SK-N-SH treated with all-trans-retinoic acid at 6 μM for 48 hours (cell line): ENCODE results near the gene ST3GAL3.

Source experiments
- ATAC-seq: fragments of 200-7000 bp; cut with Tn5 transposase; 3 replicates; pipeline ENCODE4 v1.9.1; 2020; ENCODE audit warnings: mild to moderate bottlenecking, moderate library complexity
- ARNTL ChIP-seq: fragments of 450-650 bp; formaldehyde crosslinking; IDR thresholded peaks from 2 replicates; pipeline ENCODE4 v1.5.0; 2020; ENCODE audit warnings: low read depth, mild to moderate bottlenecking, moderate library complexity, borderline replicate concordance
- BACH2 ChIP-seq: fragments of 250-450 bp; sonication (Bioruptor Pico); IDR thresholded peaks from 2 replicates; pipeline ENCODE4 v1.9.0; 2021; ENCODE audit warnings: mild to moderate bottlenecking, borderline replicate concordance
- CREB5 ChIP-seq: fragments of 250-450 bp; sonication (Bioruptor Pico); IDR thresholded peaks from 2 replicates; pipeline ENCODE4 v1.5.1; 2020; ENCODE audit warnings: low read depth, mild to moderate bottlenecking, moderate library complexity
- CSRNP3 ChIP-seq: fragments of 250-450 bp; sonication (Bioruptor Pico); IDR thresholded peaks from 2 replicates; pipeline ENCODE4 v1.5.1; 2021; ENCODE audit warnings: mild to moderate bottlenecking, moderate library complexity
- ESRRG ChIP-seq: fragments of 250-450 bp; sonication (Bioruptor Pico); IDR thresholded peaks from 2 replicates; pipeline ENCODE4 v1.6.1; 2021; ENCODE audit warnings: mild to moderate bottlenecking
- GLIS3 ChIP-seq: fragments of 250-450 bp; sonication (Bioruptor Pico); IDR thresholded peaks from 2 replicates; pipeline ENCODE4 v1.5.0; 2020; ENCODE audit warnings: mild to moderate bottlenecking, moderate library complexity
- OSR1 ChIP-seq: fragments of 250-450 bp; sonication (Bioruptor Pico); IDR thresholded peaks from 2 replicates; pipeline ENCODE4 v1.8.0; 2022; ENCODE audit warnings: moderate library complexity, mild to moderate bottlenecking, inconsistent platforms
- PPARA ChIP-seq: fragments of 250-450 bp; sonication (Bioruptor Pico); IDR thresholded peaks from 2 replicates; pipeline ENCODE4 v1.5.0; 2020; ENCODE audit warnings: mild to moderate bottlenecking, borderline replicate concordance
- SNAI2 ChIP-seq: fragments of 250-450 bp; sonication (Bioruptor Pico); IDR thresholded peaks from 2 replicates; pipeline ENCODE4 v1.5.0; 2020; ENCODE audit warnings: mild to moderate bottlenecking, moderate library complexity
- TCF4 ChIP-seq: fragments of 250-450 bp; sonication (Bioruptor Pico); IDR thresholded peaks from 2 replicates; pipeline ENCODE4 v1.8.0; 2021; ENCODE audit warnings: mild to moderate bottlenecking, moderate library complexity, borderline replicate concordance
- TOX ChIP-seq: fragments of 250-450 bp; sonication (Bioruptor Pico); IDR thresholded peaks from 2 replicates; pipeline ENCODE4 v1.8.0; 2021; ENCODE audit warnings: mild to moderate bottlenecking, moderate library complexity, borderline replicate concordance
- TSHZ2 ChIP-seq: fragments of 250-450 bp; sonication (Bioruptor Pico); IDR thresholded peaks from 2 replicates; pipeline ENCODE4 v1.5.0; 2020; ENCODE audit warnings: mild to moderate bottlenecking, moderate library complexity
- ZC3H10 ChIP-seq: fragments of 250-450 bp; sonication (Bioruptor Pico); IDR thresholded peaks from 2 replicates; pipeline ENCODE4 v1.5.1; 2021; ENCODE audit warnings: mild to moderate bottlenecking, moderate library complexity
- ZFP3 ChIP-seq: fragments of 250-450 bp; sonication (Bioruptor Pico); IDR thresholded peaks from 2 replicates; pipeline ENCODE4 v1.5.0; 2020; ENCODE audit warnings: mild to moderate bottlenecking, moderate library complexity
- ZFP30 ChIP-seq: fragments of 450-650 bp; formaldehyde crosslinking; IDR thresholded peaks from 2 replicates; pipeline ENCODE4 v1.5.0; 2022; ENCODE audit warnings: mild to moderate bottlenecking, moderate library complexity
- ZNF565 ChIP-seq: fragments of 450-650 bp; formaldehyde crosslinking; conservative IDR thresholded peaks from 2 replicates; pipeline ENCODE4 v1.5.0; 2020; ENCODE audit warnings: low read depth, mild to moderate bottlenecking, moderate library complexity
- ZNF8 ChIP-seq: fragments of 450-650 bp; formaldehyde crosslinking; IDR thresholded peaks from 2 replicates; pipeline ENCODE4 v1.5.0; 2020; ENCODE audit warnings: mild to moderate bottlenecking, moderate library complexity
- TF ChIP-seq, protein P1 (sequence below): fragments of 250-450 bp; sonication (Bioruptor Pico); IDR thresholded peaks from 2 replicates; pipeline ENCODE4 v1.8.0; 2021; ENCODE audit warnings: low read depth, mild to moderate bottlenecking, moderate library complexity, borderline replicate concordance

The ST3GAL3 gene

DNA sequence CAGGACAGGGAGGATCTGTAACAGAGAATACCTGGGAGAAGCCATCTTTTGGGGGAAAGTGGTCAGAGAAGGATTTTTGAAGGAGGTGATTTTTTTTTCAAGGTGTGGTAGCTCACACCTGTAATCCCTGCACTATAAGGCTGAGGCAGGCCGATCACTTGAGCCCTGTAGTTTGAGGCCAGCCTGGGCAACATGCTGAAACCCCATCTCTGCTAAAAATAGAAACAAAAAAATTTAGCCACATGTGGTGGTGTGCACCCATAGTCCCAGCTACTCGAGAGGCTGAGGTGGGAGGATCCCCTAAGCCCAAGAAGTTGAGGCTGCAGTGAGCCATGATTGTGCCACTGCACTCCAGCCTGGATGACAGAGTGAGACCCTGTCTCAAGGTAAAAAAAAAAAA lies 158.9 kb downstream of the ST3GAL3 start (continued):
- TF ChIP-seq, protein P1, sequence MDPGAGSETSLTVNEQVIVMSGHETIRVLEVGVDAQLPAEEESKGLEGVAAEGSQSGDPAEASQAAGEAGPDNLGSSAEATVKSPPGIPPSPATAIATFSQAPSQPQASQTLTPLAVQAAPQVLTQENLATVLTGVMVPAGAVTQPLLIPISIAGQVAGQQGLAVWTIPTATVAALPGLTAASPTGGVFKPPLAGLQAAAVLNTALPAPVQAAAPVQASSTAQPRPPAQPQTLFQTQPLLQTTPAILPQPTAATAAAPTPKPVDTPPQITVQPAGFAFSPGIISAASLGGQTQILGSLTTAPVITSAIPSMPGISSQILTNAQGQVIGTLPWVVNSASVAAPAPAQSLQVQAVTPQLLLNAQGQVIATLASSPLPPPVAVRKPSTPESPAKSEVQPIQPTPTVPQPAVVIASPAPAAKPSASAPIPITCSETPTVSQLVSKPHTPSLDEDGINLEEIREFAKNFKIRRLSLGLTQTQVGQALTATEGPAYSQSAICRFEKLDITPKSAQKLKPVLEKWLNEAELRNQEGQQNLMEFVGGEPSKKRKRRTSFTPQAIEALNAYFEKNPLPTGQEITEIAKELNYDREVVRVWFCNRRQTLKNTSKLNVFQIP (CRISPR knock-in tag): no peak
- no peak for TF ChIP-seq ESRRG
- no peak for TF ChIP-seq ZFP3 (CRISPR knock-in tag)
- TF ChIP-seq ZFP30 (CRISPR knock-in tag): no peak
- TF ChIP-seq ZNF565 (CRISPR knock-in tag): no peak
- no peak for TF ChIP-seq ZC3H10 (CRISPR knock-in tag)
- TF ChIP-seq SNAI2 (CRISPR knock-in tag): no peak
- TF ChIP-seq, all 23 proteins: peak for 0

DNA sequence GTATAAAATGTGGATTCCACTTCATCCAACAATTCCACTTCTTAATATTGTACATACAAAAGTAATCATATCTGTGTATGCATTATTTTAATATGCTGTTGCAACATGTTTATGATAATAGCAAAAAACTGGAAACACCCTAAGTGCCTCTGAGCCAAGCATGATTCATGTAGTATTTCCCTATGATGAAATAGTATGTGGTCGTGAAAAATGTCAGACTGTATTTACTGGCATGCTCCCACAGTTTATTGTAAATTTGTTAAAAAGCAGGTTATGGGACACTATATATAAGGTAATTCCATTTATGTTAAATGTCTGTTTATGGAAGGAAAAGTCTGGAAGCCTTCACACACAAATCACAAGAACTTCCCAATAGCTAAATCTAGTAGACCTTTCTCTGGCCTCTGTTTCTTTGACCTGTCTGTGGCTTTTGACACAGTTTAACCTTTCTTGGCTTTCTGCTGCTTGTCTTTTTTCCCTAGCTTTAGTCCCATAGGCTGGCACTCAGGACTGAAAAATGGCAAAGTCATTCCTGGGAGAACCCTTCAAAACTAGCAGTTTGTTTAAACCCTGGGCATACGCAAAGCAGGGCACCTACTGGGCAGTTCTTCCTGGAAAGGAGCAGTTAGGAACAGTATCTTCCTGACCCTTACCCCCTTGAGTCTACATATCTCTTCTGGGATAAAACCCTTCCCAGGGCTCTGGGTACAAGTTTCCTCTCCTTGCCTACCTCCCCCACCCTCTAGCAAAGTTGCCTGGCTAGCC lies 160.8 kb downstream of the ST3GAL3 start:
- no peak for TF ChIP-seq ZNF565 (CRISPR knock-in tag)
- TF ChIP-seq ZNF8 (CRISPR knock-in tag): no peak
- no peak for TF ChIP-seq ZFP3 (CRISPR knock-in tag)
- no peak for TF ChIP-seq TSHZ2
- TF ChIP-seq TOX (CRISPR knock-in tag): no peak
- TF ChIP-seq OSR1 (CRISPR knock-in tag): no peak
- no peak for TF ChIP-seq GLIS3 (CRISPR knock-in tag)
- TF ChIP-seq ESRRG: no peak
- no peak for TF ChIP-seq TCF4 (CRISPR knock-in tag)
- peak; percentile 50 for ATAC-seq

- TF ChIP-seq, protein P1 (CRISPR knock-in tag): no peak
- TF ChIP-seq ZC3H10 (CRISPR knock-in tag) (no peak), BACH2 (CRISPR knock-in tag) (no peak), ZNF565 (CRISPR knock-in tag) (no peak), GLIS3 (CRISPR knock-in tag) (no peak), ARNTL (CRISPR knock-in tag) (no peak), TSHZ2 (no peak), PPARA (CRISPR knock-in tag) (no peak), SNAI2 (CRISPR knock-in tag) (no peak), CSRNP3 (CRISPR knock-in tag) (no peak), CREB5 (CRISPR knock-in tag) (no peak), ZFP3 (CRISPR knock-in tag) (no peak)
- peak; percentile 75 for ATAC-seq
These were observed 161.4 kb downstream of the ST3GAL3 start for GRCh38 chr1:43868741-43869067.
